ENCODE results near the gene CEMIP. TPM values are rescaled to one million over a fixed set of nuclear protein-coding genes. Genes with fewer than 3 reads are reported as not detected.

Gene CEMIP
- total and polyA plus RNA-seq, 10 of the 15 experiments (the other 5 are each of a cell fraction or from before 2014, with no cell fraction given): 0.01 to 0.44 (median 0.16) TPM; not detected in 6

DNA sequence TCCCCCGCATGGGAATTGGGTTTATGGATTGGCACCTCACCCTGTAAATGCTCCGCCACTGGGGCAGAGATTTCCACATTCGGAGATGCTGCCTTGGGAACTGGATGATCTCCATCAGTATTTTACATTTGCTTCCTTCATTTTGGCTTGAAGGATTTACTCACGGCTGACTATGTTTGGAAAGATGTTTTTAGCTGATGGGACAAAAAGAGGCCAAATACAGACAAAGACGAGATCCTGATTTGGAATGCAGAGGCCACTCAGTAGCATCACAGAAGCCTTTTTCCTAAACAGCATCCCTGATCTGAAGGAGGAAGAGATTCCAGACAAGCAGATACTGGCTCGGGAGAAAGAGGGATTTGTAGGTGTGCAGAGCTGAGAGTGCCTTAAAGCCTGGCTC, 133.5 kb downstream of the CEMIP start:
- ChIA-PET SMC1A (ENCODE audit: uncharacterized antibody, unreplicated experiment) (interaction anchor here (1.6 kb wide), 1 partner anchor 12 kb away, joined by 4 read pairs; no protein-coding TSS in a partner anchor), CTCF (no interaction called here), POLR2A (no interaction called here), RAD21 (ENCODE audit: unreplicated experiment) (no interaction called here)
- WGBS (ENCODE audit: insufficient coverage, insufficient replicate concordance, low lambda C conversion rate, missing lambda C conversion rate): 24% methylated on average over 6 of the region's 6 CpGs
- in situ Hi-C loops (cut with MboI): no loop called here
- no peak for FAIRE-seq
- Histone ChIP-seq H3K79me2 (ENCODE audit: control insufficient read depth, insufficient read depth, low read length) (no peaks in the 10 kb centered on the region), H2AFZ (ENCODE audit: control insufficient read depth, low read depth, low read length) (no peak overlapping the region), H3K4me1 (ENCODE audit: control insufficient read depth, insufficient read depth, low read length) (no peaks in the 10 kb centered on the region), H3K36me3 (ENCODE audit: control insufficient read depth in 2 of 2, insufficient read depth in 2 of 2, low read length in 1 of 2) (no peaks in the 10 kb centered on the region), H3K4me2 (ENCODE audit: control insufficient read depth, insufficient read depth) (no peak overlapping the region), H3K9ac (ENCODE audit: control insufficient read depth, insufficient read depth, low read length) (no peak overlapping the region), H3K27ac (ENCODE audit: control insufficient read depth, insufficient read depth) (no peak overlapping the region), H4K20me1 (ENCODE audit: control insufficient read depth, insufficient read depth) (no peaks in the 10 kb centered on the region), H3K9me3 (replicated peaks; ENCODE audit: control insufficient read depth, insufficient read depth, low read length) (no peaks in the 10 kb centered on the region), H3K4me3 (no peak overlapping the region), H3K27me3 (replicated peaks in 1 of 2; ENCODE audit: control insufficient read depth in 2 of 2, insufficient read depth in 2 of 2, low read length in 1 of 2) (no peaks in the 10 kb centered on the region; a peak in 1 of 4 replicates)
- DNase-seq (ENCODE audit: low read depth, low spot score): no peak
- intact Hi-C loops (cut with micrococcal nuclease; ENCODE audit: unreplicated experiment): no loop called here
- ATAC-seq: no peak
- no TSS peak for BruUV-seq (replicated peaks)
- TF ChIP-seq GATAD2B (conservative IDR thresholded peaks at IDR 0.05; ENCODE audit: low read depth): no peak

DNA sequence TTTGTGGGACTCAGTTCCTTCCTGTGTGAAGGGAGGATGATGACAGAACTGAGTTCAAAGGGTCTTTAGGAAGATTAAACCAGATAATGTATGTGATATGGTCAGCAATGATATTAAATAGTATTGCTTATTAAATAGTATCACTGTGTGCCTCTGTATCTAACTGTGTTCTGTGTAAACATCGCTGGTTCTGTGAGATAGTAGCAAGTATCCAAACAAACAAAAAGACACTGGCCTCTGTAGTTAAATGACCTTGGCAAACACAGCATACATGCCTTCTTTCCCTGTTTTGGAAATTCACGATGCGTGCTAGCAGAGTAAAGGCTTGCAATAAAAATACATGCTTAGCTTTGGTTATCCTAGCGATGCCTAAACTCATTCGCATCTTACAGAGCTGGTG, 134.4 kb downstream of the CEMIP start:
- WGBS (ENCODE audit: insufficient coverage, insufficient replicate concordance, low lambda C conversion rate, missing lambda C conversion rate): 74% methylated on average over 5 of the region's 5 CpGs
- ChIA-PET POLR2A (no interaction called here), SMC1A (ENCODE audit: uncharacterized antibody, unreplicated experiment) (interaction anchor here (1.6 kb wide), 1 partner anchor 11 kb away, joined by 4 read pairs; no protein-coding TSS in a partner anchor), RAD21 (ENCODE audit: unreplicated experiment) (no interaction called here), CTCF (interaction anchor here (1.4 kb wide), 1 partner anchor 441 kb away, joined by 3 read pairs; no protein-coding TSS in a partner anchor)
- no TSS peak for BruUV-seq (replicated peaks)
- FAIRE-seq: no peak
- Histone ChIP-seq H3K4me3 (no peak overlapping the region), H3K27me3 (replicated peaks in 1 of 2; ENCODE audit: control insufficient read depth in 2 of 2, insufficient read depth in 2 of 2, low read length in 1 of 2) (no peaks in the 10 kb centered on the region; a peak in 1 of 4 replicates), H4K20me1 (ENCODE audit: control insufficient read depth, insufficient read depth) (no peaks in the 10 kb centered on the region), H3K9me3 (replicated peaks; ENCODE audit: control insufficient read depth, insufficient read depth, low read length) (no peaks in the 10 kb centered on the region), H2AFZ (ENCODE audit: control insufficient read depth, low read depth, low read length) (no peak overlapping the region), H3K27ac (ENCODE audit: control insufficient read depth, insufficient read depth) (no peak overlapping the region), H3K4me2 (ENCODE audit: control insufficient read depth, insufficient read depth) (no peak overlapping the region), H3K9ac (ENCODE audit: control insufficient read depth, insufficient read depth, low read length) (no peak overlapping the region), H3K4me1 (ENCODE audit: control insufficient read depth, insufficient read depth, low read length) (no peaks in the 10 kb centered on the region), H3K79me2 (ENCODE audit: control insufficient read depth, insufficient read depth, low read length) (no peaks in the 10 kb centered on the region), H3K36me3 (ENCODE audit: control insufficient read depth in 2 of 2, insufficient read depth in 2 of 2, low read length in 1 of 2) (no peaks in the 10 kb centered on the region)
- intact Hi-C loops (cut with micrococcal nuclease; ENCODE audit: unreplicated experiment) (no loop called here), in situ Hi-C loops (cut with MboI) (no loop called here)
- no peak for DNase-seq (ENCODE audit: low read depth, low spot score)
- TF ChIP-seq TCF12 (IDR thresholded peaks at IDR 0.05; ENCODE audit: low read depth, low read length): no peak
- no peak for TF ChIP-seq ESRRA (IDR thresholded peaks at IDR 0.05; ENCODE audit: low read length)
- TF ChIP-seq BCL11A (IDR thresholded peaks at IDR 0.05; ENCODE audit: low read depth, low read length): no peak
- no peak for ATAC-seq

Data from GM12878 (cell line).